ENCODE measurements around the gene PSTPIP1.

DNA sequence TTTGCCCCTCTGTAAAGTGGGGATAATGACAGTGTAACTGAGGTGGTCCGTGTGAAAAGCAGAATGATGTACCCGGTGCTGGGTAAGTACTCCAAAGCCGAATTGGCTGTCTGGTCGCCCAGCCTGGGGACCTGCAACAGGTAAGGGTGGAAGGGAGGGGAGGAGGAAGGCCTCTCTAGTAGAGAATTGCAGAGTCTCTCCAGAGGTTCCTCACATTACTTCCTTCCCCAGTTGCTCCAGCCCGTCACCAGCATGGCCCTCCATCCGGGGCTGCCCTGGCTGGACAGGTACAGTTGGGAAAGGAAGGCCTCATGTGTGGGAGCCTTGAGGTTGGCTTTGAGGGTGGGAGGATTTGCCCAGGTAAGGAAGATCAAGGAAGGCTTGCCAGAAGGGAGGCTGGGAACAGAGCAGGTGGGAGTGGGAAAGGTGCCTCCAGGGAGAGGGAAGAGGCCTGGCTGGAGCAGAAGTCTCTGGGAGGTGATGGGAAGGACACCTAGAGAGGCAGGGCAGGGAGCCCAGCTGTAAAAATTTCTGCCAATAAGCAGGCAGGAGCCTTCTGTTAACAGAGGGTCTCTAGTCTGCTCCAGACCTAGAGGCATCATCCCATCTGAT is 1.7 kb upstream of the PSTPIP1 start:
- no peak for TF ChIP-seq TCF12 (IDR thresholded peaks at IDR 0.05; ENCODE audit: low read depth, low read length)
- no peak for TF ChIP-seq RCOR1 (conservative IDR thresholded peaks at IDR 0.05; ENCODE audit: low read depth, low read length)
- no peak for TF ChIP-seq GABPA (IDR thresholded peaks at IDR 0.05; ENCODE audit: low read depth)
- no peak for TF ChIP-seq CTCF (IDR thresholded peaks at IDR 0.05 in 2 of 3, conservative IDR thresholded peaks at IDR 0.05 in 1 of 3; ENCODE audit: control insufficient read depth in 2 of 3, extremely low read depth in 1 of 3, insufficient read depth in 1 of 3, low read depth in 3 of 3, low read length in 3 of 3)
- no peak for TF ChIP-seq CREB1 (IDR thresholded peaks at IDR 0.05; ENCODE audit: low read depth)
- TF ChIP-seq NFIC (IDR thresholded peaks at IDR 0.05; ENCODE audit: low read depth, low read length), result no peak
- no peak for TF ChIP-seq POLR2AphosphoS2 (IDR thresholded peaks at IDR 0.05; ENCODE audit: low read depth, low read length)
- TF ChIP-seq ZNF24 (IDR thresholded peaks at IDR 0.05), result no peak
- TF ChIP-seq, protein P1, sequence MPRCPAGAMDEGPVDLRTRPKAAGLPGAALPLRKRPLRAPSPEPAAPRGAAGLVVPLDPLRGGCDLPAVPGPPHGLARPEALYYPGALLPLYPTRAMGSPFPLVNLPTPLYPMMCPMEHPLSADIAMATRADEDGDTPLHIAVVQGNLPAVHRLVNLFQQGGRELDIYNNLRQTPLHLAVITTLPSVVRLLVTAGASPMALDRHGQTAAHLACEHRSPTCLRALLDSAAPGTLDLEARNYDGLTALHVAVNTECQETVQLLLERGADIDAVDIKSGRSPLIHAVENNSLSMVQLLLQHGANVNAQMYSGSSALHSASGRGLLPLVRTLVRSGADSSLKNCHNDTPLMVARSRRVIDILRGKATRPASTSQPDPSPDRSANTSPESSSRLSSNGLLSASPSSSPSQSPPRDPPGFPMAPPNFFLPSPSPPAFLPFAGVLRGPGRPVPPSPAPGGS (IDR thresholded peaks at IDR 0.05; ENCODE audit: borderline replicate concordance, insufficient read depth, low read depth, low read length, poor library complexity, severe bottlenecking), result no peak
- TF ChIP-seq RELA (IDR thresholded peaks at IDR 0.05; ENCODE audit: borderline replicate concordance, partially characterized antibody), result no peak
- no peak for TF ChIP-seq ESRRA (IDR thresholded peaks at IDR 0.05; ENCODE audit: low read length)
